NCI-H524 (cell line): Measurements from ENCODE around the gene SPINK8.
"Not testable (repeated sequence)": the region's sequence is repeated elsewhere in the genome, so short reads cannot be mapped to it uniquely, and the experiment has no call there.

Source experiments
- DNase-seq, 2 experiments: peaks; one replicate each; lab custom pipeline; 2025; lab: John Stamatoyannopoulos, UW

SPINK8 gene

GRCh38 chr3:48331706-48332435 lies 1.6 kb downstream of the SPINK8 start:
- not testable (repeated sequence) for DNase-seq

DNA sequence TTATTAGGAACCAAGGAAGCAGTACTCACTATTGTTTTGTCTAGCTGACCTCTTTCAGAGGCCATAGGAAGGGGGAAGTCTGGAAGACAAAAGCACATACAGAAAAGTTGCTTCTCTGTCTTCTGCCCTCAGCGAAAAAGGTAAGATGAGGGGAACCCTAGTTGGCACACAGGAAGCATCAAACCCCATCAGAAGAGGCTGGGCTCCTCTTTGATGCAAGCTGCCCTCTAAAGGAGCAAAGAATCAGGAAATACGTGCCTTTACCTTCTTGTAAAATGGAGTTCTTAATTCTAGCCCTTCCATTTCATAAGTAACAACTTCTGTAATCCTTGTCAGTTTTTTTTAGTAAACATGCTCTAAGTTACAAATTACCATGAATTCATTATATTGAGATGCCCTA lies 12.5 kb downstream of the SPINK8 start:
- no peak for DNase-seq

DNA sequence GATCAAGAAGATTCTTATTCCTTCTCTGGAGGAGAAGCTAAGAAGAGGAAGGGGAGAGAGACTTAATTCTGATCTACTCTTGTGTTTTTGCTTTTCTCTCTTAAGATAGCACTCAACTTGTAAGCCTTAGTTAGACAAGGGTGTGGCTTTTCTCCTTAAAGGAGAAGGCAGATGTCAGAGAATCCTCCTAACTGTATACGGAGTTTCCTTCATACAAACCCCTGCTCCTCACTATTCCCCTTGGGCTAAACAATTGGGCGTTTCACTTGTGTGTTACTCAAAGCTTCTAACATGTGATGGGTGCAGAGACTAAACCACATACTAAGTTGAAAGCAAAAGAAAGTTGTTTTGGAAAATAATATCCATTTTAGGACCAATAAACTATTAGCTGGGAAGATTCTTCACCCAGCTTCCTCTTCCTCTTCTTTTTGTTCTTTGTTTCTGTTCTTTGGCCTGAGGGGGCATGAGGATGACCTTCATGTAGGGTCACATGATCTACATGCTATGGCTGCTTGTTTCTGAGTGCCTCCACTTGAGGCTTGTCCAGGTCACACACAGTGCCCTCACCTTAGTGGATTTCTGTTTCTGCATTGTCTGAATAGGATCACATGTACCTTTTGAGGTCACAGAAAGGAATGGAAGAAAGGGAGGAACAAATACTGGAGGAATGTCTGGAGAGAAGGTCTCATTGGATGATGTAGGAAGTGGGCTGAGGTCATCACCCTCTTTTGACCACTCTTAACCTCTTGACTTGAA lies 14.6 kb downstream of the SPINK8 start:
- DNase-seq: no peak

DNA sequence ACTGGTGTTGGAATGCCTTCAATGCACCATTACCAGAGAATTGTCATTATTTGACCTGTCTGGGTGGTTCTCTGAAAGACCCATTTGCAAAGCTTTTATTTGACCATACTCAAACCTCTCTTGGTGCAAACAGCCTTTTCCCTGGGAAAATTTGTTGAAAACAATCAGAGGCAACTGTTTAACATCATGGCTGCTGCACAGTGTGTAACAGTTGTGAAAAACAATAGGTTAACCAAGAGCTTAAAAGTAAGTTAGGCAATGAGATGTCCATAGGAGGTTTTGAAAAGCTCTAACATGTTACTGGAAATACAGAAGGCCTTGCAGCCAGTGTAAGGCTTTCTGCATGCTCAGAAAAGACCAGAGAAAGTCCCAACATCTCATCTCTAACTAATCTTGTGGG lies 18.9 kb downstream of the SPINK8 start:
- DNase-seq: no peak

DNA sequence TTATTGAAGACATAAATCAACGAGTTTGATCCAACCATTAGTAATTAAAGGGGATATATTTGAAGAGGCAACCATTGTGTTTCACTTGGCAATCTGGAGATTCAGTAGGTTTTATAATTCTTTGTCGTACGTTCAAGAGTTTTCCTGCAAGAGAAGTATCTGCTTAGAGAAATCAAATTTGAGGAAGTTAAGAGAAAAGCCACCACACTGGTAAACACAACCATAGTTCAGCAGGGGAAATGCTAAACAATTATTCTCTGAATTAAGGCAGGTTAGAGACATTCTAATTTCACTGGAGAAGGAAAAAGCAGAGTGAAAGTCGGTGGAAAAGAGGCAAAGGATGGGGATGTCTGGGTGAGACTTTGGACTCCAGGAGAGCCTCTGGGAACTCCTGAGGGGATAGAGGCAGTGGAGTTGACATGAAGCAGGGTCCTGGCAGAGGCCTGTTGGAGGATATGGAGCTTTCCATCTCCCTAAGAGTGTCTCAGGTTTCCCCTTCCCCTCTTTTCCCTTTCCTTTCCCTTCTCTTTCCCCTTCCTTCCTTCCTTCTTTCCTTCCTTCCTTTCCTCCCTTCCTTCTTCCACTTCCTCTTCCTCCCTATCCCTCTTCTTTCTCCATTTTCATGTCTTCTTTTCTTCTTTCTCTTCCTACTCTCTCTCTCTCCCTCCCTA lies 26.5 kb downstream of the SPINK8 start:
- no peak for DNase-seq

DNA sequence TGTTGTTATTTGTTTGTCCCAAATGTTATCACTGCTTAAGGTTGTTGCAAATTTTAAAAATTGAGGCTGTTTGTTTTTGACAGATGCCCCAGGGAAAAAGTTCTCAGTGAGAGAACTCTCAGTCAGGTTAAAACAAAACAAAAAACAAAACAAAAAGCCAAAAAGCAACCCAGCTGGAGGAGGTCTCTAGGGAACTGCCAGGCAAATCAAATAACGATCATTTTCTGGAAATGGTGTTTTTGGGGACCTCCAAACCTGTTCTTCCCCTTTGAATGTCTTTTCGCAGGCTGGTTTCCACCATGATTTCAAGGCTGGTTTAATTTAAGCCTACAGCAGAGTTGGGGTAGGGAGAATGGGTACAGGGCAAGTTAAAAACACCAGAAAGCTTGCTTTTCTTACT lies 27.2 kb downstream of the SPINK8 start:
- no peak for DNase-seq

GRCh38 chr3:48305396-48305795 lies 28.1 kb downstream of the SPINK8 start:
- no peak for DNase-seq

DNA sequence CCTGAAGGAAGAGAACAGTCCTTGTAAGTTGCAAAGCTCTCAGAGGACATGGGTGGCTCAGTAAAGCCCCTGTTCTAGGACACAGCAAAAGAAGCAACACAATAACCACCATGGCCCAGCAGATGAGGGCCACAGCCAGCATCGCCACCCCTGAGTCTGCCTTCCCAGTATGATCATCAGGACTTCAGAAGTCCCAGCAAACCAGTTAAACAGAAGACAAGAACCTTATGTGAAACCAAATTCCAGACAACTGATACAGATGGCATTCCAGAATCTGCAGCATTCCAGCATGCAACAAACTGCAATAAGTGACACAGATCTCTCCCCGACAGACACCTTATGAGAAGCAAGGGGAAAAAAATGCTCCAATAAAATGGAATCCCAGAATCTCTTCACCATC lies 30.4 kb downstream of the SPINK8 start:
- DNase-seq: no peak

DNA sequence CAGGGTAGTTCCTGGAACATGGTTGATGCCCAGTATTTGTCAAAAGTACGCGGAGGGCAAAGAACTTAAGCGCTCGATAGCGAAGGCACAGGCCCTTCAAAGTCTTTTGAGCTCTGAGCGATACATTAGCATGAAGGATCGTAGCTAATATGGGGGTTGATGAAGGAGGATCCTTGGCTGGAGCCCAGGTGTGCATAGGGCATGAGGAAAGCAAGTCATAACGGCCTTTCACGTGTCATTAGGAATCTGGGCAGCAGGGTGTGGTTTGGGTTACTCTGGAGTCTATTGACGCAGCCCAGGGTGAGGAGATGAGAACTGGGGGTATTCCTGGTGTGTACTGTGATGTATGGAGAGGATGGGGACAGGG lies 31.7 kb downstream of the SPINK8 start:
- peak in 1 of 2 experiments; percentile 27 for DNase-seq

- DNase-seq: peak; percentile 24 to 85
Measured at GRCh38 chr3:48301020-48301799, 32.3 kb downstream of the SPINK8 start, which contains the start of gene NME6. Gene NME6 (minus strand): TSS chr3:48301367.

DNA sequence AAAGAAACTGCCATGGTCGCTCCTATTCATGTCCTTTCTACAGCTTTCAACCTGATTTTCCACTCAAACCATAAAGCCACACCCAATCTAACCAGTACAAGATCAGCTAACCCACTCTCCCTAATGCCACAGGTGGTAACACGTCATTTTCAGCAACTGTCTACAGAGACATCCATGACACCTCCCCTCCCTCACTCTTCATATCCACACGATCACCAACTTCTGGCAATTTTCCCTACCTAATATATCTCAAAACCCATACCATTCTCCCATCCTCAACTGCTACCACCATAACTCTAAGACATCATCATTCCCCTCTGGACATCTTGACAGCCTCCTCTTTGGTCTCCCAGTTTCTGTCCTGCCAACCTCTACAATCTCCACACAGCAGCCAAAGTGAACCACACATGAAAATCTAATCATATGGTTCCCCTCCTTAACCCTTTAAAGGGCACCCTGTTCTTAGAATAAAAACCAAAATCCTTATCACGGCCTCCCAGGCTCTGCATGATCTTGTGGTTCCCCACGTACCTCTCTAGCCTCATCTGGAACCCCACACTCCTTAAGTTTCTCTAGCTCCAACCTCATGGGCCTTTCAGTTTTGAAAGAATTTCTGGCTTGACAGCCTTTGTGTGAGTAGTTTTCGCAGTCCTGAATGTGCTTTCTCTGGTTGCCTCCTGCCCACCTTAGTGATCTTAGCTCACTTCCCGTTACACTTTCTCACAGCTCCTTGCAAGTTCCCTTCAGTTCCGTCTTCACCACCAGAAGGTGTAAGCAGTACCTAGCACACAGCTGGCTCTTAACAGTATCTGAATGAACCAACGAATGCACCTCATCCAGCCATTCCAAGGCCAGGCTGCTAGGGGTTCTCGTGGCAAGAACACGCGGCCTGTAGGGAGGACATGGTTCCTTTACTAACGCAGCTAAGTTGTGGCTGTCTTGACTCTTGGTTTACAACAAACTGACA lies 33.4 kb downstream of the SPINK8 start:
- DNase-seq: no peak

- no peak for DNase-seq
Measured at GRCh38 chr3:48297111-48297810, 36.2 kb downstream of the SPINK8 start.

DNA sequence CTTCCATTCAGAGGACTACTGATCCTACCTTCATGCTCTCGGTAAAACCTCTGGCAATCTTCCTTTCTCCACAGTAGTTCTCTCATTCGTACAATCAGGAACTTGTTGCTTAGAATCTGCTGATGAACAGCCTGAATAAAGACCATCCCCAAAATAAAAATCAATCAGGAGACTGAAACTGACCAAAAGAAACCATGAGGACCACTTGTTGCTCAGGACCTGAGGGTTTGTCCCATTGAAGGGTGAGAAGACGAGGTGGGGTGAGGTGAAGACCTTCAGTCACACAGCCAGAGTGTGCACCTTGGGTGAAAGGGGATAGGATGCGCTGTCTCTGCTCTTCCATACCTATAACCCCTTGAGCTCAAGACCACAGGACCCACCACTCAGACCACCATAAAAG lies 36.8 kb downstream of the SPINK8 start:
- no peak for DNase-seq

GRCh38 chr3:48294611-48295263 lies 38.7 kb downstream of the SPINK8 start:
- DNase-seq: no peak

GRCh38 chr3:48289659-48290058 lies 43.8 kb downstream of the SPINK8 start:
- DNase-seq: no peak

DNA sequence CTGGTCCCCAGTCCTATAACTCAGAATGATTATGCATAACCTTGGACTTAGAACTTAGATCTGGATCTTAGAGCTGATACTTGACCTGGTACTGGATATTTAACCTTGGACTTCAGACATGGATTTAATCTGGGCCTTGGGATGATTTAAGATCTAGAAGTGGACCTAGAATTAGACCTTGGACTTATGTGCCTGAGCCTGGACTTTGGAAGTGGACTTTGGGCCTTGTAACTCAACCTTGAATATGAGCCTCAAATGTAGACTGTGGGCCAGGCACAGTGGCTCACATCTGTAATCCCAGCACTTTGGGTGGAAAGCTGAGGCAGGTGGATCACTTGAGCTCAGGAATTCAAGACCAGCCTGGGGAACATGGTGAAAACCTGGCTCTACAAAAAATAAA lies 46.4 kb downstream of the SPINK8 start:
- DNase-seq: no peak

GRCh38 chr3:48286308-48286707 lies 47.2 kb downstream of the SPINK8 start:
- DNase-seq: no peak

GRCh38 chr3:48285675-48286074 lies 47.8 kb downstream of the SPINK8 start:
- no peak for DNase-seq

DNA sequence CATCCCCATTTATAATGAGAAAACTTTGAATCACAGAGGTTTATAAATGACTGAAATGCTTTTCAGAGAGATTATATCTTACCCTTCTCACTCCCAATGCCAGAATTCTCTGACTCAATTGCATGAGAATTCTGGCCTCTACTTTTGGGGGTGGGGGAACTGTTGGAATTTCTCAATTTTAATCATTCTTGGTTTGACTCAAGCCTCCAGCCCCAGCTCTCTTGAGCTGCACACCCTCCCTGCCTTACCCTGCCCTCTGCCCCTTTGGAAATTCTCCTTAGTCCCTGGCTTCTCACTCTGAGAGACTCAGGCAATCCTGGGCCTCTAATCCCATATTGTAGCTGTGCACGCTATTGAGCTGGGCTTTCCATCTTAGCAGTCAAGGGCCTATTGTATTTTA lies 48.3 kb downstream of the SPINK8 start:
- DNase-seq: no peak

DNA sequence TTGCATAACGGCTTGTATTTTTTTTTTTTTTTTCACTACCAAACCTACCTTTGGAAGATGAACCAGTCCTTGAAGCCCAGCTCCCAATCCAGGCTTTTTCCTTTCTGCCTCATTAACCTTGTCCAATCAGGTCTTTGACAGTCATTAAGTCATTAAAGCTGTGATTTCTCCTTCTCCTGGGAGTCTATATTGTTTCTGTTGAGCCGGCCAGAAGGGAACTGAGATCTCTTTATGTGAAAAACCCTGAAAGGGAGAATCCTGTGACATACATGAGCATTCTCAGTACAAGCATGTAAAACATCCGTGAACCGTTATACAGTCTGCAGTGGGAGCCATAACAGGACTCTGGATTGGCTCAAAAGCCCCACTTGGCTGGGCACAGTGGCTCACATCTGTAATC lies 52.6 kb downstream of the SPINK8 start:
- no peak for DNase-seq
